G401.6 (cell line): Measurements from ENCODE around the gene DIDO1.

Source experiments
- FAIRE-seq: peaks from 2 replicates; lab custom pipeline; 2012; peaks lifted over from hg19 to GRCh38; lab: Jason Lieb, UNC

DIDO1 gene

GRCh38 chr20:62908971-62909791 lies 17.1 kb downstream of the DIDO1 start:
- no peak for FAIRE-seq

- FAIRE-seq, result no peak
Measured at GRCh38 chr20:62907384-62908317, 18.7 kb downstream of the DIDO1 start.

GRCh38 chr20:62906647-62907375 lies 19.5 kb downstream of the DIDO1 start:
- FAIRE-seq, result no peak

- no peak for FAIRE-seq
Measured at GRCh38 chr20:62906209-62906608, 20.1 kb downstream of the DIDO1 start.

- FAIRE-seq, result no peak
Measured at GRCh38 chr20:62905536-62906117, 20.7 kb downstream of the DIDO1 start.

GRCh38 chr20:62902926-62903615 lies 23.2 kb downstream of the DIDO1 start:
- no peak for FAIRE-seq

- FAIRE-seq, result no peak
Measured at GRCh38 chr20:62901891-62902290, 24.4 kb downstream of the DIDO1 start.

- peak; percentile 76 for FAIRE-seq
Measured at GRCh38 chr20:62900692-62901584, 25.4 kb downstream of the DIDO1 start.

GRCh38 chr20:62900052-62900691 lies 26.1 kb downstream of the DIDO1 start:
- no peak for FAIRE-seq

GRCh38 chr20:62899633-62900051 lies 26.7 kb downstream of the DIDO1 start:
- FAIRE-seq, result no peak

GRCh38 chr20:62898970-62899632 lies 27.2 kb downstream of the DIDO1 start:
- no peak for FAIRE-seq

- no peak for FAIRE-seq
Measured at GRCh38 chr20:62898093-62898964, 28.0 kb downstream of the DIDO1 start.

GRCh38 chr20:62897666-62898065 lies 28.6 kb downstream of the DIDO1 start:
- FAIRE-seq, result no peak

GRCh38 chr20:62896526-62896925 lies 29.8 kb downstream of the DIDO1 start:
- no peak for FAIRE-seq

GRCh38 chr20:62895539-62895938 lies 30.8 kb downstream of the DIDO1 start:
- FAIRE-seq, result no peak

GRCh38 chr20:62894261-62894660 lies 32.0 kb downstream of the DIDO1 start:
- FAIRE-seq, result no peak

GRCh38 chr20:62893700-62894099 lies 32.6 kb downstream of the DIDO1 start:
- FAIRE-seq, result no peak
